ENCODE measurements around the gene STK11IP. TPM values are rescaled to one million over a fixed set of nuclear protein-coding genes. Genes with fewer than 3 reads are reported as not detected.

STK11IP gene
- total and polyA plus RNA-seq, 2 of the 13 experiments (the other 11 are each of a cell fraction or from before 2014, with no cell fraction given): 12.8 to 24.0 TPM

DNA sequence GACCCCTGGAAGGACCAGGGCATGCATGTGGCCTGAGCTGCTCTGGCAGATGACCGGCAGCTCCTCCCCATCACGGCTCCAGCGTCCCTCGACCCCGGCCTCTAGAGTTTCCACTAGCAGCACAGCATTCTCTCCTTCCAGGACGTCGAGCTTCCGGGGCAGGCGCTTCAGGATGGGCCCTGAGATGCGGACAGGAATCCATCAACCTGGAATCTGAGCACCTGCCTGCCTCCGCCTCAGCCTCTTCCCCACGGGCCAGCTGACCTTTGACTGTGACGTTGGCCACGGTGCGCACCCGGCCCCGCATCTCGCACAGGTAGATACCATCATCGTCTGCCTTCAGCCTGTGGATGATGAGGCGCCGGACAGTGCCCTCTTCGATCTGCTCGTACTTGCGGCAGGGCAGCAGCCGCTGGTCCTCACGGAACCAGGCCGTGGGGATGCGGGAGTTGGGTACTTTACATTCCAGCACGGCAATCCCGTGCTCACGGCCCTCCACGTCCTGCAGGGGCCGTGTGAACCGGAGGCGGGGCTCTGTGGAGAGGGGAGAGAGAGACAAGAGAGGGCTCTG, 29.8 kb upstream of the STK11IP start (continued):
- TF ChIP-seq ZKSCAN8 (CRISPR knock-in tag; IDR thresholded peaks at IDR 0.05; ENCODE audit: borderline replicate concordance) (no peak), REPIN1 (CRISPR knock-in tag; IDR thresholded peaks at IDR 0.05; ENCODE audit: borderline replicate concordance, low read depth) (no peak), HOXA9 (CRISPR knock-in tag; IDR thresholded peaks at IDR 0.05; ENCODE audit: borderline replicate concordance) (no peak), CCDC6 (CRISPR knock-in tag; IDR thresholded peaks at IDR 0.05) (no peak), REXO4 (CRISPR knock-in tag; IDR thresholded peaks at IDR 0.05; ENCODE audit: borderline replicate concordance) (no peak), NFYC (CRISPR knock-in tag; IDR thresholded peaks at IDR 0.05) (no peak), ZFYVE20 (CRISPR knock-in tag; IDR thresholded peaks at IDR 0.05; ENCODE audit: borderline replicate concordance, low read depth) (no peak), NFATC3 (CRISPR knock-in tag; IDR thresholded peaks at IDR 0.05) (no peak), ZNF703 (CRISPR knock-in tag; IDR thresholded peaks at IDR 0.05; ENCODE audit: borderline replicate concordance) (no peak), CENPT (CRISPR knock-in tag; IDR thresholded peaks at IDR 0.05; ENCODE audit: low read depth) (no peak), GTF3A (CRISPR knock-in tag; conservative IDR thresholded peaks at IDR 0.05) (no peak), U2AF1 (optimal IDR thresholded peaks at IDR 0.05; ENCODE audit: low read depth, low read length) (peak; percentile 61), ZNF792 (CRISPR knock-in tag; IDR thresholded peaks at IDR 0.05) (no peak), ZFP62 (CRISPR knock-in tag; IDR thresholded peaks at IDR 0.05) (no peak), ATRX (CRISPR knock-in tag; IDR thresholded peaks at IDR 0.05; ENCODE audit: borderline replicate concordance) (no peak), ZNF510 (CRISPR knock-in tag; IDR thresholded peaks at IDR 0.05; ENCODE audit: low read depth) (no peak), ZNF468 (CRISPR knock-in tag; IDR thresholded peaks at IDR 0.05) (no peak), SMARCC2 (IDR thresholded peaks at IDR 0.05) (no peak), ZNF652 (CRISPR knock-in tag; IDR thresholded peaks at IDR 0.05; ENCODE audit: borderline replicate concordance, low read depth) (no peak), FOSL1 (CRISPR knock-in tag; IDR thresholded peaks at IDR 0.05; ENCODE audit: borderline replicate concordance) (no peak), ZNF564 (CRISPR knock-in tag; IDR thresholded peaks at IDR 0.05) (peak; percentile 43; the same call in 1 of the 2 replicates), BHLHE40 (IDR thresholded peaks at IDR 0.05; ENCODE audit: low read length) (no peak), MIER3 (CRISPR knock-in tag; IDR thresholded peaks at IDR 0.05; ENCODE audit: borderline replicate concordance) (no peak), GZF1 (CRISPR knock-in tag; IDR thresholded peaks at IDR 0.05) (no peak), ZNF207 (IDR thresholded peaks at IDR 0.05; ENCODE audit: borderline replicate concordance) (no peak), PRDM4 (CRISPR knock-in tag; IDR thresholded peaks at IDR 0.05; ENCODE audit: borderline replicate concordance) (no peak), RBFOX2 (IDR thresholded peaks at IDR 0.05; ENCODE audit: low read depth, low read length) (peak; percentile 79), FLYWCH1 (CRISPR knock-in tag; IDR thresholded peaks at IDR 0.05) (no peak), SUZ12 (IDR thresholded peaks at IDR 0.05; ENCODE audit: low read depth, low read length) (no peak), DMAP1 (CRISPR knock-in tag; IDR thresholded peaks at IDR 0.05) (no peak), ZBTB38 (CRISPR knock-in tag; IDR thresholded peaks at IDR 0.05) (peak; percentile 96), E2F2 (CRISPR knock-in tag; IDR thresholded peaks at IDR 0.05; ENCODE audit: borderline replicate concordance) (no peak)

Measured in HepG2 (cell line).